ENCODE measurements around the gene TSPAN5.
A peak's percentile ranks its signal among the peaks of the same experiment; 100 is the strongest.
"Not testable (repeated sequence)": the region's sequence is repeated elsewhere in the genome, so short reads cannot be mapped to it uniquely, and the experiment has no call there.

TSPAN5 gene

GRCh38 chr4:98658287-98659105 is at the start of gene TSPAN5:
TSS of gene TSPAN5 (minus strand) at chr4:98658611.
- DNase-seq (ENCODE audit: low read depth, low spot score), result peak; percentile 64

DNA sequence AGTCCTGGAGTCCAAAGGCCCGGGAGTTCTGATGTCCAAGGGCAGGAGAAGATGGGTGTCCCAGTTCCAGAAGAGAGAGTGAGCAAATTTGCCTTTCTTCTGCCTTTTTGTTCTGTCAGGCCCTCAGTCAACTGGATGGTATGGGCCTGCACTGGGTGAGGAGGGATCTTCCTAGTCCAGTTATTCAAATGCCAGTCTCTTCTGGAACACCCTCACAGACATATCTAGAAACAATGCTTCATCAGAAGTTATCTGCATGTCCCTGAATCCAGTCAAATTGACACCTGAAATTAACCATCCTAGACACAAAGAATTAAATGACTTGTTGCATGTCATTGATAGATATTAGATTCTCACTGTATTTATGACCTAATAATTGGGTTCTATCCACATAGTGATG is 48.5 kb upstream of the TSPAN5 start:
- no peak for DNase-seq (ENCODE audit: low read depth, low spot score)

DNA sequence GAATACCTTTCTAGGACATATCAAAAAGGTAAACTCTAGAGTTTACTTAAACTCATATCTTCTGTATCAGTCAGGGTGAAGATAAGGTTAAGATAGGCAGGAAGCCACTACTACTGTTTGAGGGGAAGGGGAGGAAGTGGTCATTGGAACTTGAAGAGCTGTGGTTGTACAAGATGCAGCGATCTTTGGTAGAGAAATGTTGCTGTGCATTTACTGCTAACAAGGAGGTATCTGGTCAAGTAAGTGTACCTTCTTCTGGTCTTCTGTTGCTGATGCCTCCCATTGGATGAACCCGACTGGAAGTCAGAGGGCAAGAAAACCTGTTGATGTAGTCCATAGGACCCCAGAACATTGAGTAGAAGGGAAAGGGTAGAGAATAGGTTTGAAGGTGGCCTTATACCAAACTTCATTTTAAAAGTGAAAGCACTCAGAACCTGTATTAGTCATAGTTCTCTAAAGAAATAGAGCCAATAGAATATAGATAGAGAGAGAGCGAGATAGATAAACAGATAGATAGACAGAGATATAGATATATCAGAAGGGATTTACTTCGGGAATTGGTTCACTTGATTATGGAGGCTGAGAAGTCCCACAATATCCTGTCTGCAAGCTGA is 47.9 kb upstream of the TSPAN5 start:
- DNase-seq (ENCODE audit: low read depth, low spot score), result peak; percentile 8

DNA sequence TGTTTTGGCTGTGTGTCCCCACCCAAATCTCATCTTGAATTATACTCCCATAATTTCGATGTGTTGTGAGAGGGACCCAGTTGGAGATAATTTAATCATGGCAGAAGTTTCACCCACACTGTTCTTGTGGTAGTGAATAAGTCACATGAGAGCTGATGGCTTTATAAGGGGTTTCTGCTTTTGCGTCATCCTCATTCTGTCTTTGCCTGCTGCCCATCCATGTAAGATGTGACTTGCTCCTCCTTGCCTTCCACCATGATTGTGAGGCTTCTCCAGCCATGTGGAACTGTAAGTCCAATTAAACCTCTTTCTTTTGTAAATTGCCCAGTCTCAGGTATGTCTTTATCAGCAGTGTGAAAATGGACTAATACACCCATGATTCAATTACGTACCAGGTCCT is 47.2 kb upstream of the TSPAN5 start:
- DNase-seq (ENCODE audit: low read depth, low spot score), result not testable (repeated sequence)

DNA sequence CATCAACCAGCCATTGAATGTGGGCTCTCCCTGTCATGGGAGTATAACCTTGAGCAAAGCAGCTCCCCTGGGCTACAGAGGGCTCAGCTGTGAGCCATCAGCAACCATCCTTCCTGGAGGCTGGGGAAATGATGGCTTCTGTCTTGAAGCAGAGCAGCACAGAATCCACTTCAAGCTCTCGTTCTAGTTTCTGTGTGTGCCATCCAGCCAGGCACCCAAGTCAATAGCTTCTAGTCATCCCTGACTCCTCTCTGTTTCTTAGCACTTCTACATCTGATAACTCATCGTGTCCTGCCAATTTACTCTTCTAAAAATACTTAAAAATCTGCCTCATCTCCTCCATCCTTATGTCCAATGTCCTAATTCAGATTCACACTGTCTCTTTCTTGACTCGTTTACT is 42.2 kb upstream of the TSPAN5 start:
- no peak for DNase-seq (ENCODE audit: low read depth, low spot score)

- DNase-seq (ENCODE audit: low read depth, low spot score), result no peak
Observed at GRCh38 chr4:98694076-98694475, 35.7 kb upstream of the TSPAN5 start.

DNA sequence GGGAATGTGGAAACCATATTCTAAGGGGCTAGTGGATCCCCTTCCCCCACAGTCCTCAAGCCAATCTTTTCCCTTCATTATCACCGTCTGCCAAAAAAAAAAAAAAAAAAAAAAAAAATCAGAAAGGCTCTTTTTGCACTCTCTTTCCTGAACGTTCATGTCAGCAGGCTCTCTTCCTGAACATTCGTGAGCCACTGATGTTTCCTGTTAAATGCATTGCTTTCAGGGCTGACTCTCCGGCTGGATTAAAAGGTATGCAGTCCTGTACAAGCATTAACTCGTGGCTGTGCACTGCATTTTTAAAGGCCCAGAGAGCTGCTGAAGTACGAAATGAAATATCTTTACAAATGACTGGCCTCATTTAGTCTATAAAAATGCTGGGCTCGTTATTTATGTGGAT is 34.0 kb upstream of the TSPAN5 start:
- DNase-seq (ENCODE audit: low read depth, low spot score), result no peak

DNA sequence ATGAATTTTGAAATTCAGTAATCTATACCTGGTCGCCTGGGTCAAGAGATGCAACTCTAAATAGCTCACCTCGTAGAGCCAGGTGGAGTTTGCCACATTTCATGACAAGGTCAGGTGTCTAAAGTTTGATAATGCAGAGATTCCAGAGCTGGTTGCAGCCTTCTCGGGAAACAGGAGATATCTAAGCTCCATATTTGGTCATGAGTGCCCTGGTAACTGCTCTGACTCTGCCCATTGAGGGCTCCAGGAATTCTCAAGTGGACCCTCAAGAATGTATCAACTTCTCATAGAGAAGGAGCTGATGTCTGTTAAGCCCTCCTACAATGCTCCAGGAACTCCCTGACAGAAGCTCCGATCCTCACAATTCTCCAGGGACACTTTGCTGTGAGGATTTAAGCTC is 33.2 kb upstream of the TSPAN5 start:
- DNase-seq (ENCODE audit: low read depth, low spot score), result no peak

- DNase-seq (ENCODE audit: low read depth, low spot score), result no peak
Observed at GRCh38 chr4:98689507-98690174, 31.2 kb upstream of the TSPAN5 start.

DNA sequence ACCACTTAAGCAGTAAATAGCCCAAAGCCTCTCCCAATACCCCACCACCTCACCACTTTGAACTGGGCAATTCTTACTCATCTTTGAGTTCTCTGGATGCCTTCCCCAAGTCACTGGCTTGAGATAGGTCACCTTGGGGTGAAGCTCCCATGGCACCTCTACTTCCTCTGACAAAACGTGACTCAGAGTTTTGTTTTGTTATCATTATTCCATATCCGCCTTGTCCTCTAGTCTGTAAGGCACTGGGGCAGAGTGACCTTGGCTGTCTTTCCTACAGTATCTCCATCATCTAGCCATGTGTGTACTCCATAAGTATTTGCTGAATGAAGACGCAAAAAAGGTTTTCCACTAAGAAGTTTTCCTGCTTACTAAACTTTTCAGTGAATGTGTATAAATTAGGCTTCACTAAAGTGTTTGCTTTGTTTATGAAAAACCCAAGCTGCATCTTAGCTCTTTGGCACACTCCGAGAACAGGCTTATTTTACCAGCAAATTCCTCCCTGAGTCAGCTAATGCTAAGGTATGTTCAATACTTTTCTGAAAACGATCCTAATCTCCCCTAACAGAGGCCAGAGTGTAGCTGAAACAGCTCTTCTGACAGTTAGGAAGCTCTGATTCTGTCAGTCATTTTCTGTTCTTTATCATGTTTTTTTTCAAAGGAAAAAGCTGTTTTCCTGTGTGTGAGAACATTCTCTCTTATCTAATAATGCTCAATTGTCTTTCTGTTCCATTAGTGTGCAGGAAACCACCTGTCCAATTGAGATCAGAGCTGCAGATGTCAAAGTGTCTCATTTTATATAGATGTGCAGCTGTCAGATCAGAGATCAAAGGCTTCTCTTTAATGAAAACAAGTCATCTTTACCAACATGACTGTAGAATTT is 30.2 kb upstream of the TSPAN5 start:
- no peak for DNase-seq (ENCODE audit: low read depth, low spot score)

- DNase-seq (ENCODE audit: low read depth, low spot score), result no peak
Observed at GRCh38 chr4:98687876-98688275, 29.5 kb upstream of the TSPAN5 start.

DNA sequence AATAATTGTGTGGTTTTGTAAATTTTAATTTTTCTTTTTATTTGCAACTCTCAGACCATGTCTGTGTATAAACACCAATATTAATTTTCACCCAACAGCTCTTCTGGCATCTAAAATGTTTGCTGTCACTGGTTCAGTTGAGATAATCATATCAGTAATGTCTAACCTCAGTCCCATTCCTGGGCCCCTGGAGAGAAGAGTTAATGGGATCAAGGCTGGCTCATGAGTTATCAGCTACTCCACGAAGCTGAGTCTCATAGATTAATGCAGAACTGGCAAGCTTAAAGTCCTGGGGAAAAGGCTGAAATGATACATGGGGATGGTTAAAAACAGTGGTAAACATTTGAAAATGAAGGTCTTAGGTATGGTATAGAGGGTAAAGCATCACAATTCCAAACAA is 28.4 kb upstream of the TSPAN5 start:
- DNase-seq (ENCODE audit: low read depth, low spot score), result no peak

DNA sequence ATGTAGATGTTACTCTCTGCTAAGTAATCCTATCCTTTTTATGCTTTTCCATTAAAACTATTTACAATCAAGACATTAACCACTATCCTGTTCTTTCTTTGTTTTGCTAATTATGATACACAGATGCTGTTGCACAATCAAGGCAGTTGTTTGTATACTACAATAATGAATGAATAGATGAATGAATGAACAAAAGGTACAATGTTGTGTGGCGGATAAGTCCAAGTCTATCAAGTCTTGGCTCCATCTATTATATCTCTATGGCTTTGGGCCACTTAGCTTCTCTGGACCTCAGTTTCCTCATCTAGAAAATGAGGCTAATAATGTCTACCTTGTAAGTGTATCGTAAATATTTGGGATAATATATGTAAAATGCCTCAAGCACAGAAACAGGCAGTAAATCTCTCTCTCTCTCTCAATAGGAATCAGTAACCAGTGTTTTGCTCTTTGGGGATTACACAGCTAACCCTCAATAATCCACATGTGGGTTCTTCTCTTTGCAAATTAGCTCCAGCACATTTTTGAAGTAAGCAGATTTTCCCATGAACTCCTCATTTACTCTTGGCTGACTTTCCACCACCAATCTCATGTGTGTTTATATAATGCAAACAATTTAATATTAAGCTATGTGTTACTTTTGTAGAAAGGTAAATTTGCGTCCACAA is 27.8 kb upstream of the TSPAN5 start:
- DNase-seq (ENCODE audit: low read depth, low spot score), result no peak

GRCh38 chr4:98685225-98686042 is 27.0 kb upstream of the TSPAN5 start:
- no peak for DNase-seq (ENCODE audit: low read depth, low spot score)

DNA sequence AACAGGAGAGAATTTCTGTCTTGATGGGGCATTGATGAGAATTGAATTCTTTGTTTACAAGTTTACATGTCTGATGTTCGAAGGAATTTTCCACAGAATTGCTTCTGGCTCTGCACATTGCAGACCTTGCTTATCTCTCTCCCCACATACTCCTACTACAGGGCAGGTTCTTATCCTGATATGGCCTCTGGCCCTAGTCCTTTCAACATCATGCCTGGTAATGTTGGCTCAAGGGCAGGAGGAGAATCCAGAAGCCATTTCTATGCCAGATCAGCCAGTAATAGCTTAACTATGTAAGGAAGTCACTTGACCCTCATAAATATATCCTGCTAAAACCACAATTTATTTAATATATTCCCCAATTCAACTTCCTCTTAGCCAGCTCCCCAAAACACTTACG is 24.3 kb upstream of the TSPAN5 start:
- no peak for DNase-seq (ENCODE audit: low read depth, low spot score)

DNA sequence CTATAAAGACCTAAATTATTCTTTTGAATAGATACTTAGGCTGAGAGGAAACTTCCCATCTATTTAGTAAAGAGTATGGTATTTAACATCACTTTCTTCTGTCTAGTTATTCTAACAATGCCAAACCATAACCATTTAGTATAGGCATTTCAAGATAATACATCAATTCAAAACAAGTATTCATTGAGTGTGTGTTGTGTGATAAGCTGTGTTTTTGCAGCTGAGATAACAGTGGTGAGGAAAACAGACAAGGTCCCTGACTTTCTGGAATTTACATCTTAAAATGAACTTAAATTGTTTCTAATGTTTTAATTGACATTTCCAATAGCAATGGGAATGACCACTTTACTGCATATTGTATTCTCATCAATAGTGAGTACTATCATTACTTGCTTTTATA is 22.4 kb upstream of the TSPAN5 start:
- DNase-seq (ENCODE audit: low read depth, low spot score), result no peak

DNA sequence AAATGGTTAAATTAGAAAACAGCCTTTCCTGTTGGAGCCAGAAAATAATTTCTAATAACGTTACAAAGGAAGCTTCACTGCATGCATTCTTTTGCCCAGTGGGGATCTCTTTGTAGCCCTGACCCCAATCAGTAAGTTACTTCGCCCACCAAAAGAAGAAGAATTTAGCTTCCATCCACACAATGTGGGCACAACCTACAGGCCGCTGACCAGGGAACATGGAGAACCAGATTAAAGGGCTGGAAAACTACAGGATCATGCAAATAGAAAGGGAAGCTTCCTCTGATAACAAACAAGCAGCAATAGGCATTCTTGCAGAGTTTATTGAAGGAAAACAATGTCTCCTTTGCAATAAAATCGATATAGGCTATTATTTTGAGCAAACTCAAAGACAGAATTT is 21.3 kb upstream of the TSPAN5 start:
- no peak for DNase-seq (ENCODE audit: low read depth, low spot score)

DNA sequence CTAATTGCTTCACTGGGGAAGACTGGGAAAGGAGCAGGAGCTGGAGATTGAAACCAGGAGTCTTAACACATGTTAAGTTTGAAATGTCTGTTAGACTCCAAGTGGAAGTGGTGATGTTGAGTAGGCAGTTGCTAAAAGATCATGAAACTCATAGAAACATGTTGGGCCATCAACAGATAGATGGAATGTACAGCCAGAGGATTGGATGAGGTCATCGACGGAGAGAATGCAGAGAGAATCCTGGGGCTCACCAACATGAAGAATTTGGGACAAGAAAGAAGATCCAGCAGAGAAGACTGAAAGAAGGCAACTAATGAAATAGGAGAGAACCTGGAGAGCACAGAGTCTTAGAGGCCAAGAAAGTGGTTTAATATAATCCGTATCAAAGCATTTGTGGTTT is 19.4 kb upstream of the TSPAN5 start:
- no peak for DNase-seq (ENCODE audit: low read depth, low spot score)

- no peak for DNase-seq (ENCODE audit: low read depth, low spot score)
Observed at GRCh38 chr4:98674404-98675173, 16.2 kb upstream of the TSPAN5 start.

DNA sequence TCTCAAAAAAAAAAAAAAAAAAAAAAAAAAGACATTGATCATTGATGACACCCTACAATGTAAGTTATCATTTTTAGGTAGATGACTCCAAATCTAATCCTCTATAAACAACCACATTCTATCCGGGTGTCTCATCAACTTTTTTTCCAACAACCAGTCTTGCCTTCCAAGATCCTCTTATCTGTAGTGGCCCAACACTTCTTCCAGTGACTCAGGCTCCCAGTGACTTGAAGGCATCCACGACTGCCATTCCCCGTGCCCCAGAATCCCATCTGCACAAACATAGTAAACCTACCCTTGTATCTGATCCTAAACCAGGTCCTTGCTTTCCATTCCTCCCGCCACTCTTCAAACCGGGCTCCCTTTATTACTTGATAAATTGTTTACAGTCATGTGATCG is 15.6 kb upstream of the TSPAN5 start:
- no peak for DNase-seq (ENCODE audit: low read depth, low spot score)
